Smooth muscle cell (in vitro differentiated cells): Measurements from ENCODE around the gene SGCD. TPM values are rescaled to one million over a fixed set of nuclear protein-coding genes. Genes with fewer than 3 reads are reported as not detected.

Experiments used
- DNase-seq: peaks from one replicate; lab custom pipeline; 2025; ENCODE audit not compliant: unreplicated experiment; lab: John Stamatoyannopoulos, UW
- H2AFZ ChIP-seq: fragments of 200-600 bp; sonication (generic); 2 replicates; pipeline ENCODE4 v1.6.0; 2016; ENCODE audit warnings: antibody characterized with exemption, low read depth, mild to moderate bottlenecking
- H3F3A ChIP-seq: fragments of 200-600 bp; sonication (generic); 2 replicates; pipeline ENCODE4 v1.6.0; 2017; ENCODE audit warnings: antibody characterized with exemption, low read depth
- H3K27ac ChIP-seq: fragments of 200-600 bp; sonication (generic); 2 replicates; pipeline ENCODE4 v1.5.1; 2016; ENCODE audit warnings: low read depth, mild to moderate bottlenecking
- H3K27me3 ChIP-seq: fragments of 200-600 bp; sonication (generic); 2 replicates; pipeline ENCODE4 v1.6.1; 2016; ENCODE audit warnings: low read depth, mild to moderate bottlenecking
- H3K36me3 ChIP-seq: fragments of 200-600 bp; sonication (generic); 2 replicates; pipeline ENCODE4 v1.5.1; 2016; ENCODE audit warnings: low read depth
- H3K4me1 ChIP-seq: fragments of 200-600 bp; sonication (generic); 2 replicates; pipeline ENCODE4 v1.5.1; 2016; ENCODE audit warnings: low read depth
- H3K4me2 ChIP-seq: fragments of 200-600 bp; sonication (generic); 2 replicates; pipeline ENCODE4 v1.6.0; 2016; ENCODE audit warnings: mild to moderate bottlenecking
- H3K4me3 ChIP-seq: fragments of 200-600 bp; sonication (generic); 2 replicates; pipeline ENCODE4 v1.5.1; 2016; ENCODE audit warnings: mild to moderate bottlenecking
- H3K79me2 ChIP-seq: fragments of 200-600 bp; sonication (generic); 2 replicates; pipeline ENCODE4 v1.6.0; 2016; ENCODE audit warnings: low read depth, mild to moderate bottlenecking
- H3K9ac ChIP-seq: fragments of 200-600 bp; sonication (generic); 2 replicates; pipeline ENCODE4 v1.6.0; 2016; ENCODE audit warnings: low read depth
- H3K9me3 ChIP-seq: fragments of 200-600 bp; sonication (generic); replicated peaks from 2 replicates; pipeline ENCODE4 v1.5.1; 2016; ENCODE audit warnings: low read depth
- H4K20me1 ChIP-seq: fragments of 200-600 bp; sonication (generic); 2 replicates; pipeline ENCODE4 v1.6.0; 2016; ENCODE audit warnings: low read depth
- WGBS: methylation state at CpG from one replicate; pipeline ENCODE4 v1.1.7; 2016; ENCODE audit warnings: low lambda C conversion rate; 5-methylcytosine and 5-hydroxymethylcytosine counted together
- polyA plus RNA-seq: library from polyadenylated mRNA; unstranded; fragments of >200 nt; fragmentation: Nextera tagmentation; extraction: Ambion mirVana; gene quantifications from 2 replicates; pipeline ENCODE4 v1.2.1, GENCODE V29; 2016
- total RNA-seq: library from RNA; depleted of rRNA; stranded (reverse); fragments of >200 nt; gene quantifications from 2 replicates; pipeline ENCODE4 v1.2.3, GENCODE V29; 2014
- TF ChIP-seq, protein P1 (sequence below): fragments of 200-600 bp; sonication (generic); IDR thresholded peaks from 2 replicates; pipeline ENCODE4 v1.5.1; 2017; ENCODE audit warnings: borderline replicate concordance, mild to moderate bottlenecking, antibody characterized with exemption; ENCODE audit not compliant: insufficient read depth, poor library complexity, severe bottlenecking

SGCD gene
- total and polyA plus RNA-seq, 2 experiments from 2014 or later, result 1.6 to 3.5 TPM

DNA sequence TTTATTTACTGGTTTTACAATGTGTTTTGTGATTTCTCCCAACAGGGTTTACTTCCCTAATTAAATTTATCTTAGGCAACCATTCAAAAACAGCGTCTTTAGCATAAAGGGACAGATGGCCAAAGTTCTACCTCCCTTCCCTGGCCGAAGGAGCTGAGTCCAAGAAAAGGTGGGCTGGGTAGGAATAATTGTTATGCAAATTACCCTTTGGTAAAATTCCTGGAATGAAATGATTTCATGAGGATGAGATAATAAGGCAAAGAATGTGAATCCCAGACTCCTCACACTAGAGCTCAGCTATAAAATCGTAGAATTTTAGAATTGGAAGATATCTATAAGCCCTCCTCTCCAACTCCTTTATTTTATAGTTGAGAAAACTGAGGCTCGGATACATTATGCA lies 119.6 kb downstream of the SGCD start:
- Histone ChIP-seq H3K79me2 (no peaks in the 10 kb centered on the region), H3K36me3 (no peaks in the 10 kb centered on the region), H3K27ac (no peak overlapping the region), H3K4me1 (peaks cover 7% of the 10 kb centered on the region), H3F3A (no peaks in the 10 kb centered on the region), H3K27me3 (no peaks in the 10 kb centered on the region), H3K9me3 (no peaks in the 10 kb centered on the region), H4K20me1 (no peaks in the 10 kb centered on the region), H3K9ac (no peak overlapping the region), H2AFZ (no peak overlapping the region), H3K4me3 (no peak overlapping the region), H3K4me2 (no peak overlapping the region)
- DNase-seq, result no peak
- WGBS, result 56% methylated on average over 4 of the region's 4 CpGs
- TF ChIP-seq, protein P1, sequence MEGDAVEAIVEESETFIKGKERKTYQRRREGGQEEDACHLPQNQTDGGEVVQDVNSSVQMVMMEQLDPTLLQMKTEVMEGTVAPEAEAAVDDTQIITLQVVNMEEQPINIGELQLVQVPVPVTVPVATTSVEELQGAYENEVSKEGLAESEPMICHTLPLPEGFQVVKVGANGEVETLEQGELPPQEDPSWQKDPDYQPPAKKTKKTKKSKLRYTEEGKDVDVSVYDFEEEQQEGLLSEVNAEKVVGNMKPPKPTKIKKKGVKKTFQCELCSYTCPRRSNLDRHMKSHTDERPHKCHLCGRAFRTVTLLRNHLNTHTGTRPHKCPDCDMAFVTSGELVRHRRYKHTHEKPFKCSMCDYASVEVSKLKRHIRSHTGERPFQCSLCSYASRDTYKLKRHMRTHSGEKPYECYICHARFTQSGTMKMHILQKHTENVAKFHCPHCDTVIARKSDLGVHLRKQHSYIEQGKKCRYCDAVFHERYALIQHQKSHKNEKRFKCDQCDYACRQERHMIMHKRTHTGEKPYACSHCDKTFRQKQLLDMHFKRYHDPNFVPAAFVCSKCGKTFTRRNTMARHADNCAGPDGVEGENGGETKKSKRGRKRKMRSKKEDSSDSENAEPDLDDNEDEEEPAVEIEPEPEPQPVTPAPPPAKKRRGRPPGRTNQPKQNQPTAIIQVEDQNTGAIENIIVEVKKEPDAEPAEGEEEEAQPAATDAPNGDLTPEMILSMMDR, result no peak

DNA sequence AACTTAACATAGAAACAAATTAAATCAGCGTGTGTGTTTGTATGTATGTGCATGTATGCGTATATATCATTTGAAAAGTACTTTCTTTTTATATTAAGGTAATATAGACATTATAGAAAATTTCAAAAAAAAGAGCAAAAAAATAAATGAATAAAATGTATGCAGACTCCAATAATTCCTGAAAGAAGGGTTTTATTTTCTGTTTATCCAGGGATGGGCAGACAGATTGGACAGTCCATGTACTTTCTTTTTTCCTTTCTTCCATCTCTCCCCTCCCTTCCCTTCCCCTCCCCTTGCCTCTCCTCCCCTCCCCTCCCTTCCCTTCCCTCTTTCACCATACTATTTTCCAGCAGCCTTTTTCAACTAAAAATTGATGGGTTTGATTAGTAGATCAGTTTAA lies 123.8 kb downstream of the SGCD start:
- Histone ChIP-seq H3K27ac (no peak overlapping the region), H2AFZ (no peak overlapping the region), H3K36me3 (no peaks in the 10 kb centered on the region), H3K4me2 (no peak overlapping the region), H3K9ac (no peak overlapping the region), H3K4me3 (no peak overlapping the region), H3K4me1 (peaks cover 7% of the 10 kb centered on the region), H3F3A (no peaks in the 10 kb centered on the region), H4K20me1 (no peaks in the 10 kb centered on the region), H3K27me3 (no peaks in the 10 kb centered on the region), H3K9me3 (no peaks in the 10 kb centered on the region), H3K79me2 (no peaks in the 10 kb centered on the region)
- TF ChIP-seq, protein P1, result no peak
- 94% methylated on average over 2 of the region's 2 CpGs for WGBS
- DNase-seq, result no peak

DNA sequence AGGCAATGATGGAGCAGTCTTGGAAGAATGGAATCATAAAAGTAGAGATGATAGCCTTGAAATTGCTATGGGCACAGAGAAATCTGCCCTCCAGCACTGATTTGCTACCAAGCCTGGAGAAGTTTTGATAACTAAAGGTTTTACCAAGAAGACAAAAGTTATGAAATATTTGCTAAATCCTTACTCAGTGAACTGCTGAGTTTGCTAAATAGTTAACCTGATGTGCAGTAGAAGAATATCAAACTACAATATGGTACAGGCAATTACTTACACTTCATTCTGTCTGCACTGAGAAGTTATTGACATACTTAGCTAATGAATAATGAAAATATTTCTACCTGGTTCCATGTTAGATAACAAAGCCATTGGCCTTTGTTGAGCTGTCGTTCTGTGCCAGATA lies 124.5 kb downstream of the SGCD start:
- 100% methylated on average over 1 of the region's 1 CpG for WGBS
- Histone ChIP-seq H2AFZ (no peak overlapping the region), H4K20me1 (no peaks in the 10 kb centered on the region), H3F3A (no peaks in the 10 kb centered on the region), H3K79me2 (no peaks in the 10 kb centered on the region), H3K27me3 (no peaks in the 10 kb centered on the region), H3K4me1 (no peaks in the 10 kb centered on the region), H3K36me3 (no peaks in the 10 kb centered on the region), H3K4me3 (no peak overlapping the region), H3K4me2 (no peak overlapping the region), H3K27ac (no peak overlapping the region), H3K9me3 (no peaks in the 10 kb centered on the region), H3K9ac (no peak overlapping the region)
- DNase-seq, result no peak
- TF ChIP-seq, protein P1, result no peak

DNA sequence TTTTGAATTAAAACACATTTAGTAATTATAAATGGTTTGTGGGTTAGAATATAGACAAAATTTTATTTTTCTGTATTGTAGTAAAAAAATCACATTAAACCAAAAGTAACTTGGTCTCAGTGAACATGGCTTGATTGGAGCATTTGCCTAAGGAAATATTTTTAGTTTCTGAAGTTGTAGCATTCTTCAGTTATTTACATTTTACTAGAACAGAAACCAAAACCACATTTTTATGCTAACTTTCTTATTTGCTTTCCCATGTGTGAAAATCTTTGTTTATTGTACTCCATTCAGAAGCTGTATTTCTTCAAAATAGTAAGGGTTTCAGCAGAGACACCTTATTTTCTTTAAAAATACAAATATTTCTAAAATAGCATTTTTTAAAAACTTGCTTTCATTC lies 129.9 kb downstream of the SGCD start:
- Histone ChIP-seq H3K4me2 (peak overlapping the region; percentile 25), H3K36me3 (no peaks in the 10 kb centered on the region), H3K9me3 (no peaks in the 10 kb centered on the region), H3K9ac (no peak overlapping the region), H3K27me3 (no peaks in the 10 kb centered on the region), H3F3A (no peaks in the 10 kb centered on the region), H2AFZ (no peak overlapping the region), H3K4me1 (no peaks in the 10 kb centered on the region), H4K20me1 (no peaks in the 10 kb centered on the region), H3K27ac (no peak overlapping the region), H3K4me3 (no peak overlapping the region), H3K79me2 (no peaks in the 10 kb centered on the region)
- DNase-seq, result no peak
- TF ChIP-seq, protein P1, result no peak
